GM12878 (cell line): ENCODE measurements around the gene TLE3. TPM values are rescaled to one million over a fixed set of nuclear protein-coding genes. Genes with fewer than 3 reads are reported as not detected.

Experiments
- CBFB ChIP-seq: IDR thresholded peaks from 2 replicates; pipeline ENCODE4 v1.6.1; 2016; ENCODE audit warnings: antibody characterized with exemption, low read depth
- CBX3 ChIP-seq: fragments of 200-600 bp; sonication (generic); IDR thresholded peaks from 2 replicates; pipeline ENCODE4 v1.6.1; 2016; ENCODE audit warnings: low read depth, borderline replicate concordance
- CEBPB ChIP-seq, 2 experiments: fragments of 150-350 bp in 1 of 2; IDR thresholded peaks; 2 replicates each; pipeline ENCODE4 v1.6.1; 2012 to 2014; ENCODE audit warnings: low read depth in 2 of 2, low read length in 2 of 2, borderline replicate concordance in 1 of 2, inconsistent platforms in 1 of 2
- CHD1 ChIP-seq: IDR thresholded peaks from 2 replicates; pipeline ENCODE4 v1.6.1; 2012; ENCODE audit warnings: low read depth, low read length, improper control_type of control experiment
- HCFC1 ChIP-seq: fragments of 150-350 bp; IDR thresholded peaks from 2 replicates; pipeline ENCODE4 v1.6.1; 2014; ENCODE audit warnings: low read length
- HDAC6 ChIP-seq: fragments of 200-600 bp; sonication (generic); IDR thresholded peaks from one replicate; pipeline ENCODE4 v1.8.0; 2017; ENCODE audit warnings: antibody characterized with exemption; ENCODE audit not compliant: unreplicated experiment
- IKZF1 ChIP-seq: fragments of 450-650 bp; conservative IDR thresholded peaks from 2 replicates; pipeline ENCODE4 v1.6.1; 2017; ENCODE audit warnings: antibody characterized with exemption, mild to moderate bottlenecking
- IKZF2 ChIP-seq, 2 experiments: fragments of 450-650 bp; IDR thresholded peaks; 2 replicates each; pipeline ENCODE4 v1.6.1; 2017; ENCODE audit warnings: mild to moderate bottlenecking in 2 of 2, moderate library complexity in 2 of 2
- KLF5 ChIP-seq: fragments of 450-650 bp; IDR thresholded peaks from 2 replicates; pipeline ENCODE4 v1.6.1; 2014; ENCODE audit warnings: mild to moderate bottlenecking; ENCODE audit not compliant: partially characterized antibody
- NBN ChIP-seq: fragments of 450-650 bp; IDR thresholded peaks from 2 replicates; pipeline ENCODE4 v1.6.1; 2016
- NFIC ChIP-seq: IDR thresholded peaks from 2 replicates; pipeline ENCODE4 v1.6.1; 2012; ENCODE audit warnings: low read depth, mild to moderate bottlenecking, inconsistent platforms, low read length, moderate library complexity
- POLR2A ChIP-seq: IDR thresholded peaks from 2 replicates; pipeline ENCODE4 v1.6.1; 2011; ENCODE audit warnings: low read depth, mild to moderate bottlenecking, low read length
- POLR2AphosphoS2 ChIP-seq: IDR thresholded peaks from 2 replicates; pipeline ENCODE4 v1.6.1; 2011; ENCODE audit warnings: low read depth, mild to moderate bottlenecking, low read length, improper control_type of control experiment, moderate library complexity
- POU2F2 ChIP-seq: IDR thresholded peaks from 3 replicates; pipeline ENCODE4 v1.6.1; 2011; ENCODE audit warnings: low read depth, mild to moderate bottlenecking, low read length, borderline replicate concordance
- TCF7 ChIP-seq: IDR thresholded peaks from 2 replicates; pipeline ENCODE4 v1.6.1; 2014; ENCODE audit warnings: antibody characterized with exemption, borderline replicate concordance
- polyA plus RNA-seq, 11 experiments: library from polyadenylated mRNA; depleted of rRNA in 4 of 11; unstranded in 6 of 11; stranded (reverse) in 5 of 11; fragments of >200 nt; fragmentation: Nextera tagmentation in 4 of 11; fragmentation: Illumina TruSeq in 1 of 11; extraction: Ambion mirVana in 4 of 11; extraction: Trizol in 1 of 11; gene quantifications; 1 replicate in 1 of 11; 2 replicates in 10 of 11; pipeline versions ENCODE4 v1.2.1 to v1.2.3, GENCODE V29; 2011 to 2016; ENCODE audit warnings: inconsistent platforms in 2 of 11, missing spikeins in 2 of 11, low read depth in 1 of 11
- total RNA-seq, 4 experiments: library from RNA; depleted of rRNA in 3 of 4; stranded (reverse); fragments of >200 nt in 3 of 4; fragmentation: Illumina TruSeq in 1 of 4; extraction: Trizol in 1 of 4; gene quantifications; 2 replicates each; pipeline versions ENCODE4 v1.2.1 to v1.2.3, GENCODE V29; 2013 to 2021
- TF ChIP-seq, protein P1 (sequence below): IDR thresholded peaks from 2 replicates; pipeline ENCODE4 v1.6.1; 2012; ENCODE audit warnings: low read depth, low read length, improper control_type of control experiment
- TF ChIP-seq, protein P2 (sequence below): fragments of 450-650 bp; IDR thresholded peaks from 2 replicates; pipeline ENCODE4 v1.6.1; 2016; ENCODE audit warnings: mild to moderate bottlenecking, moderate library complexity, borderline replicate concordance
- TF ChIP-seq, protein P3 (sequence below): IDR thresholded peaks from 2 replicates; pipeline ENCODE4 v1.6.1; 2012; ENCODE audit warnings: mild to moderate bottlenecking, low read depth, low read length
- TF ChIP-seq, protein P4 (sequence below): fragments of 450-650 bp; IDR thresholded peaks from 2 replicates; pipeline ENCODE4 v1.6.1; 2016; ENCODE audit warnings: mild to moderate bottlenecking

Gene TLE3
- total and polyA plus RNA-seq, 10 of the 15 experiments (the other 5 are each of a cell fraction or from before 2014, with no cell fraction given): 1.2 to 65.5 (median 9.7) TPM

DNA sequence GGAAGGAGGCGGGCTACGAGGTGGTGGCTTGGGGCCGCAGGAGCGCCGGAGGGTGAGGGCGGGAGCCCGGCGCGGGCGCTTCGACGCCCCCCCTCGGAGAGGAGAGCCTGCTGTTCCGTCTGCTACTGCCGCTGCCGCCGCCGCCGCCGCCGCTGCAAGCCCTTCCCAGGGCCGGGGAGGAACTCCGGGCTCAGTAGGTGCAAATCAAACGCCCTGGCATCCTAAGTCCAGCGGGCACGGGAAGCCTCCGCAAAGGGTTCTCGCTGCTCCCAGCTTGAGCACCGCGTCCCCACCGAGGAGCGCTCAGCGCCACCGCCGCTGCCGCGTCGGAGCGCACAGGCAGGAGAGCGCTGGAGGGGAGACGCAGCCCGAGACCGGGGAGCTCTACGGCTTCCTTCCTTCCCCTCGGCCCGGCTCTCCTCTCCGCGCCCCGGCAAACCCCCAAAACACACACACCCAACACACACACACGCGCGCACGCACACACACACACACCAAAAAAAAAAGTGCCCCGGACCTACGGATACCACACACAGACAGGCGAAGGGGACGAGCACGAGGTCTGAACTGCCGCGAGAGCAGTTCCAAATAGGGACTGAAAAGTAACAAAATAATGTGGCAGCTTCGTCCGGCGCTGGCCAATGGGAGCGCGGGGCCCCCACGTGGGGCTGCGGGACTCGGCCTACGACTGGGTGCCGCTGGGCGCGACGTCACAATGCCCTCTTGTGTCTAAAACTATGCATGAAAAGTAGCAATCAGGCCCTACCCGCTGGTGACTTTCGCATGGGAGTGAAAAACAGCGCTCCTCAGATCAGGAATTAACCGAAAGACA lies at the start of gene TLE3 (continued):
- TF ChIP-seq, protein P1, sequence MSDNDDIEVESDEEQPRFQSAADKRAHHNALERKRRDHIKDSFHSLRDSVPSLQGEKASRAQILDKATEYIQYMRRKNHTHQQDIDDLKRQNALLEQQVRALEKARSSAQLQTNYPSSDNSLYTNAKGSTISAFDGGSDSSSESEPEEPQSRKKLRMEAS: peak; percentile 97
- TF ChIP-seq CBX3 (no peak), NFIC (no peak), HCFC1 (no peak; the same call in 1 of the 2 replicates), TCF7 (no peak), IKZF1 (peak; percentile 71), POLR2AphosphoS2 (peak; percentile 86), NBN (peak; percentile 98), CHD1 (no peak), IKZF2 (IDR thresholded peaks at IDR 0.05) (peak; percentile 48 to 64; a peak in 3 of 4 replicates), HDAC6 (peak; percentile 54), CEBPB (IDR thresholded peaks at IDR 0.05; ENCODE audit: borderline replicate concordance in 1 of 2, low read depth in 2 of 2, low read length in 2 of 2) (no peak), POLR2A (peak; percentile 90), KLF5 (peak; percentile 56), CBFB (peak; percentile 80), POU2F2 (peak; percentile 89; the same call in 1 of the 3 replicates)
- TF ChIP-seq, protein P2, sequence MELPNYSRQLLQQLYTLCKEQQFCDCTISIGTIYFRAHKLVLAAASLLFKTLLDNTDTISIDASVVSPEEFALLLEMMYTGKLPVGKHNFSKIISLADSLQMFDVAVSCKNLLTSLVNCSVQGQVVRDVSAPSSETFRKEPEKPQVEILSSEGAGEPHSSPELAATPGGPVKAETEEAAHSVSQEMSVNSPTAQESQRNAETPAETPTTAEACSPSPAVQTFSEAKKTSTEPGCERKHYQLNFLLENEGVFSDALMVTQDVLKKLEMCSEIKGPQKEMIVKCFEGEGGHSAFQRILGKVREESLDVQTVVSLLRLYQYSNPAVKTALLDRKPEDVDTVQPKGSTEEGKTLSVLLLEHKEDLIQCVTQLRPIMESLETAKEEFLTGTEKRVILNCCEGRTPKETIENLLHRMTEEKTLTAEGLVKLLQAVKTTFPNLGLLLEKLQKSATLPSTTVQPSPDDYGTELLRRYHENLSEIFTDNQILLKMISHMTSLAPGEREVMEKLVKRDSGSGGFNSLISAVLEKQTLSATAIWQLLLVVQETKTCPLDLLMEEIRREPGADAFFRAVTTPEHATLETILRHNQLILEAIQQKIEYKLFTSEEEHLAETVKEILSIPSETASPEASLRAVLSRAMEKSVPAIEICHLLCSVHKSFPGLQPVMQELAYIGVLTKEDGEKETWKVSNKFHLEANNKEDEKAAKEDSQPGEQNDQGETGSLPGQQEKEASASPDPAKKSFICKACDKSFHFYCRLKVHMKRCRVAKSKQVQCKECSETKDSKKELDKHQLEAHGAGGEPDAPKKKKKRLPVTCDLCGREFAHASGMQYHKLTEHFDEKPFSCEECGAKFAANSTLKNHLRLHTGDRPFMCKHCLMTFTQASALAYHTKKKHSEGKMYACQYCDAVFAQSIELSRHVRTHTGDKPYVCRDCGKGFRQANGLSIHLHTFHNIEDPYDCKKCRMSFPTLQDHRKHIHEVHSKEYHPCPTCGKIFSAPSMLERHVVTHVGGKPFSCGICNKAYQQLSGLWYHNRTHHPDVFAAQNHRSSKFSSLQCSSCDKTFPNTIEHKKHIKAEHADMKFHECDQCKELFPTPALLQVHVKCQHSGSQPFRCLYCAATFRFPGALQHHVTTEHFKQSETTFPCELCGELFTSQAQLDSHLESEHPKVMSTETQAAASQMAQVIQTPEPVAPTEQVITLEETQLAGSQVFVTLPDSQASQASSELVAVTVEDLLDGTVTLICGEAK: no peak
- TF ChIP-seq, protein P3, sequence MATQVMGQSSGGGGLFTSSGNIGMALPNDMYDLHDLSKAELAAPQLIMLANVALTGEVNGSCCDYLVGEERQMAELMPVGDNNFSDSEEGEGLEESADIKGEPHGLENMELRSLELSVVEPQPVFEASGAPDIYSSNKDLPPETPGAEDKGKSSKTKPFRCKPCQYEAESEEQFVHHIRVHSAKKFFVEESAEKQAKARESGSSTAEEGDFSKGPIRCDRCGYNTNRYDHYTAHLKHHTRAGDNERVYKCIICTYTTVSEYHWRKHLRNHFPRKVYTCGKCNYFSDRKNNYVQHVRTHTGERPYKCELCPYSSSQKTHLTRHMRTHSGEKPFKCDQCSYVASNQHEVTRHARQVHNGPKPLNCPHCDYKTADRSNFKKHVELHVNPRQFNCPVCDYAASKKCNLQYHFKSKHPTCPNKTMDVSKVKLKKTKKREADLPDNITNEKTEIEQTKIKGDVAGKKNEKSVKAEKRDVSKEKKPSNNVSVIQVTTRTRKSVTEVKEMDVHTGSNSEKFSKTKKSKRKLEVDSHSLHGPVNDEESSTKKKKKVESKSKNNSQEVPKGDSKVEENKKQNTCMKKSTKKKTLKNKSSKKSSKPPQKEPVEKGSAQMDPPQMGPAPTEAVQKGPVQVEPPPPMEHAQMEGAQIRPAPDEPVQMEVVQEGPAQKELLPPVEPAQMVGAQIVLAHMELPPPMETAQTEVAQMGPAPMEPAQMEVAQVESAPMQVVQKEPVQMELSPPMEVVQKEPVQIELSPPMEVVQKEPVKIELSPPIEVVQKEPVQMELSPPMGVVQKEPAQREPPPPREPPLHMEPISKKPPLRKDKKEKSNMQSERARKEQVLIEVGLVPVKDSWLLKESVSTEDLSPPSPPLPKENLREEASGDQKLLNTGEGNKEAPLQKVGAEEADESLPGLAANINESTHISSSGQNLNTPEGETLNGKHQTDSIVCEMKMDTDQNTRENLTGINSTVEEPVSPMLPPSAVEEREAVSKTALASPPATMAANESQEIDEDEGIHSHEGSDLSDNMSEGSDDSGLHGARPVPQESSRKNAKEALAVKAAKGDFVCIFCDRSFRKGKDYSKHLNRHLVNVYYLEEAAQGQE: no peak
- TF ChIP-seq, protein P4, sequence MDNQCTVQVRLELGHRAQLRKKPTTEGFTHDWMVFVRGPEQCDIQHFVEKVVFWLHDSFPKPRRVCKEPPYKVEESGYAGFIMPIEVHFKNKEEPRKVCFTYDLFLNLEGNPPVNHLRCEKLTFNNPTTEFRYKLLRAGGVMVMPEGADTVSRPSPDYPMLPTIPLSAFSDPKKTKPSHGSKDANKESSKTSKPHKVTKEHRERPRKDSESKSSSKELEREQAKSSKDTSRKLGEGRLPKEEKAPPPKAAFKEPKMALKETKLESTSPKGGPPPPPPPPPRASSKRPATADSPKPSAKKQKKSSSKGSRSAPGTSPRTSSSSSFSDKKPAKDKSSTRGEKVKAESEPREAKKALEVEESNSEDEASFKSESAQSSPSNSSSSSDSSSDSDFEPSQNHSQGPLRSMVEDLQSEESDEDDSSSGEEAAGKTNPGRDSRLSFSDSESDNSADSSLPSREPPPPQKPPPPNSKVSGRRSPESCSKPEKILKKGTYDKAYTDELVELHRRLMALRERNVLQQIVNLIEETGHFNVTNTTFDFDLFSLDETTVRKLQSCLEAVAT: peak; percentile 94
